Measurements from ENCODE around the gene LINGO4. TPM values are rescaled to one million over a fixed set of nuclear protein-coding genes. Genes with fewer than 3 reads are reported as not detected.

Gene LINGO4
- total RNA-seq, 1 experiment from 2014 or later = not detected

GRCh38 chr1:151816548-151817352, 11.5 kb upstream of the LINGO4 start:
- TF ChIP-seq CTCF (conservative IDR thresholded peaks at IDR 0.05; ENCODE audit: low read depth, low read length) (no peak), EZH2 (IDR thresholded peaks at IDR 0.05; ENCODE audit: borderline replicate concordance, low read depth, low read length, poor library complexity, severe bottlenecking) (no peak)
- Histone ChIP-seq H3K36me3 (ENCODE audit: insufficient read depth, low read length, poor library complexity, severe bottlenecking) (no peaks in the 10 kb centered on the region), H3K4me1 (ENCODE audit: insufficient read depth, low read length, poor library complexity, severe bottlenecking) (no peaks in the 10 kb centered on the region), H3K4me3 (ENCODE audit: low read depth, low read length, poor library complexity, severe bottlenecking) (no peak overlapping the region), H3K9me3 (ENCODE audit: low read depth, low read length, poor library complexity, severe bottlenecking) (no peaks in the 10 kb centered on the region), H3K27me3 (replicated peaks; ENCODE audit: insufficient read depth, low read depth, low read length, poor library complexity) (peaks cover 4% of the 10 kb centered on the region), H3K27ac (ENCODE audit: low read depth, low read length, poor library complexity, severe bottlenecking) (no peak overlapping the region)
- no TSS peak for BruUV-seq (replicated peaks)
- POLR2A ChIA-PET (ENCODE audit: low non-redundant PET) = no interaction called here
- no peak for DNase-seq (ENCODE audit: low spot score)
- intact Hi-C loops (cut with micrococcal nuclease; ENCODE audit: unreplicated experiment) = no loop called here
- CTCF ChIA-PET = interaction anchor here (0.7 kb wide), 1 partner anchor 185 kb away, joined by 3 read pairs; no protein-coding TSS in a partner anchor

GRCh38 chr1:151815716-151816327, 10.6 kb upstream of the LINGO4 start:
- H3K36me3 ChIP-seq (ENCODE audit: insufficient read depth, low read length, poor library complexity, severe bottlenecking) = no peaks in the 10 kb centered on the region
- CTCF ChIA-PET = no interaction called here

DNA sequence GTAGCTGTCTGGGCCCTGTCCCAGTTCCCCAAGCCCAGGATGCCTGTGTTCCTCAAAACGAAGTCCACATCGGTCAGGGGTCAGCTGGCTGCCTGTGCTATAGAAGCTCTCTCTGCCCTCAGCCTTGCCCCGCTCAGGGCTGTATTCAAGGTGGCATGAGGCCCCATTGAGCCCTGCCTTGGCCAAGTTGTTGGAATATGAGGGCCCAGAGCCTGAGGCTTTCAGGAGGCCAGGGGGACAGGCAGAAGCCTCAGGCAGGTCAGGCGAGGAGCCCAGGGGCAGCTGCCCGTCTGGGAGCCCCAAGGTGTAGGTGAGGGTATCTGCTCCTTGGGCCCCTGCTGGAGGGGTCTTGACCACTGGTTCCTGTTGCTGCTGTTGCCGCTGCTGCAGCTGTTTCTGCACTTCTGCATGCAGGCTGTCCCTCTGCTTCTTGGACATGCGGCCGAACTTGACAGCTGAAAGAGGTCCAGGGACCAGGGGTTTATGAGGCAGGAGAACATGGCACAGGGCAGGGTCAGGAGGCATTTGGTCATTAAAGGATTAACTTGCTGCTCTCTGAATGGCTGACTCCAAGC, 9.8 kb upstream of the LINGO4 start:
- no peak overlapping the region for H3K27ac ChIP-seq (ENCODE audit: low read depth, low read length, poor library complexity, severe bottlenecking)
- no peak overlapping the region for H3K4me3 ChIP-seq (ENCODE audit: low read depth, low read length, poor library complexity, severe bottlenecking)
- POLR2A ChIA-PET (ENCODE audit: low non-redundant PET) = no interaction called here
- peaks cover 4% of the 10 kb centered on the region for H3K27me3 ChIP-seq (replicated peaks; ENCODE audit: insufficient read depth, low read depth, low read length, poor library complexity)
- H3K36me3 ChIP-seq (ENCODE audit: insufficient read depth, low read length, poor library complexity, severe bottlenecking) = no peaks in the 10 kb centered on the region
- no peaks in the 10 kb centered on the region for H3K9me3 ChIP-seq (ENCODE audit: low read depth, low read length, poor library complexity, severe bottlenecking)
- no TSS peak for BruUV-seq (replicated peaks)
- DNase-seq (ENCODE audit: low spot score) = no peak
- no peaks in the 10 kb centered on the region for H3K4me1 ChIP-seq (ENCODE audit: insufficient read depth, low read length, poor library complexity, severe bottlenecking)
- intact Hi-C loops (cut with micrococcal nuclease; ENCODE audit: unreplicated experiment) = no loop called here
- TF ChIP-seq EZH2 (IDR thresholded peaks at IDR 0.05; ENCODE audit: borderline replicate concordance, low read depth, low read length, poor library complexity, severe bottlenecking) = no peak
- no peak for TF ChIP-seq CTCF (conservative IDR thresholded peaks at IDR 0.05; ENCODE audit: low read depth, low read length)
- CTCF ChIA-PET = no interaction called here

More at GRCh38 chr1:151815716-151816327, 10.6 kb upstream of the LINGO4 start:
- H3K9me3 ChIP-seq (ENCODE audit: low read depth, low read length, poor library complexity, severe bottlenecking) = no peaks in the 10 kb centered on the region
- H3K4me3 ChIP-seq (ENCODE audit: low read depth, low read length, poor library complexity, severe bottlenecking) = no peak overlapping the region
- H3K27me3 ChIP-seq (replicated peaks; ENCODE audit: insufficient read depth, low read depth, low read length, poor library complexity) = peaks cover 4% of the 10 kb centered on the region
- no peaks in the 10 kb centered on the region for H3K4me1 ChIP-seq (ENCODE audit: insufficient read depth, low read length, poor library complexity, severe bottlenecking)
- DNase-seq (ENCODE audit: low spot score) = no peak
- H3K27ac ChIP-seq (ENCODE audit: low read depth, low read length, poor library complexity, severe bottlenecking) = no peak overlapping the region
- BruUV-seq (replicated peaks) = no TSS peak
- POLR2A ChIA-PET (ENCODE audit: low non-redundant PET) = no interaction called here
- intact Hi-C loops (cut with micrococcal nuclease; ENCODE audit: unreplicated experiment) = no loop called here
- no peak for TF ChIP-seq EZH2 (IDR thresholded peaks at IDR 0.05; ENCODE audit: borderline replicate concordance, low read depth, low read length, poor library complexity, severe bottlenecking)
- no peak for TF ChIP-seq CTCF (conservative IDR thresholded peaks at IDR 0.05; ENCODE audit: low read depth, low read length)
